Rectal smooth muscle tissue (tissue), 1 donor: ENCODE results near the gene HOXD9.

Experiments used
- H3K27ac ChIP-seq: one replicate; pipeline ENCODE4 v1.7.0; 2013; ENCODE audit warnings: low read depth, low read length, inconsistent platforms
- H3K27me3 ChIP-seq: one replicate; pipeline ENCODE4 v1.7.0; 2013; ENCODE audit warnings: low read length; ENCODE audit not compliant: control insufficient read depth, insufficient read depth
- H3K36me3 ChIP-seq: one replicate; pipeline ENCODE4 v1.7.0; 2013; ENCODE audit warnings: low read length; ENCODE audit not compliant: control insufficient read depth, insufficient read depth
- H3K4me1 ChIP-seq: one replicate; pipeline ENCODE4 v1.7.0; 2013; ENCODE audit warnings: low read length; ENCODE audit not compliant: control insufficient read depth, insufficient read depth
- H3K4me3 ChIP-seq: one replicate; pipeline ENCODE4 v1.7.0; 2013; ENCODE audit warnings: low read length
- H3K9ac ChIP-seq: one replicate; pipeline ENCODE4 v1.7.0; 2013; ENCODE audit warnings: low read length

The HOXD9 gene

DNA sequence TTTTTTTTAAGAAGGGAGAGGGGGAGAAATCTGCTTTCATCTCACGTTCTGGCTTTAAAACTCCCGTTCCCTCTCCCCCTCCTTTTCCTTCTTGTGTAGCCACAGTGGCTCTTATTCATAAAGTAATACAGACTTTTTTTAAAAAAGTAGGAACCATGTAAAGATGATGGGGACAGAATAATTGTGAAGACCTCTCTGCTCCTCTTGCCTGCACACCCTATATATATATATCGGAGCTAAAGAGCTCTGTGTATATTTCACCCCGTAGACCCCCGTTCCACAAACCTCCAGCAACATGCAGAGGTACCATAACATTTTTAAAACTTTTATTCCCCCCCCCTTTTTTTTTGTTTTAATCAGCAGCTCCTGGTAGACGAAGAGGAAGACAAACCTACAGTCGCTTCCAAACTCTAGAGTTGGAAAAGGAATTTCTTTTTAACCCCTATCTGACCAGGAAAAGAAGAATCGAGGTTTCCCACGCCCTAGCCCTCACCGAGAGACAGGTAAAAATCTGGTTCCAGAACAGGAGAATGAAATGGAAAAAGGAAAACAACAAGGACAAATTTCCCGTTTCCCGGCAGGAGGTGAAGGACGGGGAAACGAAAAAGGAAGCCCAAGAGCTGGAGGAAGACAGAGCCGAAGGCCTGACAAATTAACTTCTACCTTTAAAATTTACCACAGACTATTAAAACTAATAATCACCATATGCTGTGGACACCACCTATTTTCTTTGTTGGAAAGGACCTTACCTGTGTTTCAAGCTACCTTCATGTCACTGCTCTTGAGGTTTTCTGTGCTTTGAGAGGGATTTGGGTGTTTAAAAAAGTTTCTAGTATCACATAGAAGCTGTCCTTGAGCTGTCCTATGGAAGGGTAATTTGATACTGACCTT, 8.7 kb downstream of the HOXD9 start:
- peaks cover 5% of the 10 kb centered on the region for H3K27me3 ChIP-seq
- H3K36me3 ChIP-seq, result no peaks in the 10 kb centered on the region
- H3K4me3 ChIP-seq, result peak overlapping the region; percentile 71
- peak overlapping the region; percentile 91 for H3K27ac ChIP-seq
- H3K4me1 ChIP-seq, result peaks cover 6% of the 10 kb centered on the region
- no peak overlapping the region for H3K9ac ChIP-seq

GRCh38 chr2:176131848-176132158, 9.3 kb downstream of the HOXD9 start:
- H3K27ac ChIP-seq, result no peak overlapping the region
- no peak overlapping the region for H3K9ac ChIP-seq
- H3K27me3 ChIP-seq, result peaks cover 5% of the 10 kb centered on the region

GRCh38 chr2:176132205-176133171, 10.0 kb downstream of the HOXD9 start:
- H3K36me3 ChIP-seq, result no peaks in the 10 kb centered on the region
- peak overlapping the region; percentile 58 for H3K4me3 ChIP-seq
- H3K27me3 ChIP-seq, result peaks cover 9% of the 10 kb centered on the region
- H3K4me1 ChIP-seq, result peaks cover 6% of the 10 kb centered on the region
- H3K27ac ChIP-seq, result peak overlapping the region; percentile 29
- no peak overlapping the region for H3K9ac ChIP-seq

More at GRCh38 chr2:176131848-176132158, 9.3 kb downstream of the HOXD9 start:
- peaks cover 6% of the 10 kb centered on the region for H3K4me1 ChIP-seq
- peak overlapping the region; percentile 58 for H3K4me3 ChIP-seq
- no peaks in the 10 kb centered on the region for H3K36me3 ChIP-seq

DNA sequence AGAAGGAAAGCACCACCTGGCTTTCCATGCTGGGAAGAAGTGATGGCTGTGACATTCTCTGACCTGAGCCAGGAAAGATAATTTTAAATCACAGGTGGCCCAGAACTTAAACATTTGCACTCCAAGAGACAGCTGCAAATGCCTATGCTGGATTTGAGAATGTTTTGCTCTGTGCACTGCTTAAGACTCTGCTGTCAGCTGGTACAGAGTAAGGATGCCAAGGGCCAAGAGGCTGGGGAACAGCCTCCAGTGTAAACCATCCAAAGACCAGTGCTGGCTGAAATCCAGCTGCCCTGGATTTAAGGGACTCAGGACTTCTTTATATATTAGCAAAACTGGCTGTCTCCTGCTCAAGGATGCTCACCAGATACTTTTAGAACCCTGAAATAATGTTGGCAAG, 10.9 kb downstream of the HOXD9 start:
- Histone ChIP-seq H3K27me3 (peaks cover 9% of the 10 kb centered on the region), H3K4me1 (peaks cover 6% of the 10 kb centered on the region), H3K9ac (no peak overlapping the region), H3K4me3 (no peak overlapping the region), H3K27ac (no peak overlapping the region), H3K36me3 (no peaks in the 10 kb centered on the region)

- Histone ChIP-seq H3K36me3 (no peaks in the 10 kb centered on the region), H3K4me1 (peaks cover 6% of the 10 kb centered on the region), H3K27me3 (peaks cover 4% of the 10 kb centered on the region), H3K9ac (no peak overlapping the region), H3K27ac (no peak overlapping the region), H3K4me3 (no peak overlapping the region)
Observed at GRCh38 chr2:176134035-176134434, 11.5 kb downstream of the HOXD9 start.

DNA sequence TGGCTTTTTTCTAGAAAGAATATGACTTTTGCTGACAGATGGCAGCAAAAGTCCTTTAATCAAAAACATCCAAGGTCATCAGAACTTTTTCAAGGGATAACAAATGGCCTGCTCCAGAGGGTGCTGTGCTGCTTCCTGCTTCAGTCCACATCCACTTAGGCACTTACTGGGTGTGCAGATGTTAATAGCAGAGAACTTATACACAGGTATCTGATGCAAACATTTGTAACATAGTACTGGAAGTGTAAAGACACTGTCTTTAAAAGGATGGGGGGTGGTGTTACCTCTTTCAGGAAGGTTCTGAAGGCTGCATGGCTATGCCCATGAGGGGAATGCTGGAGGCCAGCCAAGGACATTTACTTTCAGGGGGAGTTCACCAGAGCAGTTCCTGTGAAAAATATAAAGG, 12.5 kb downstream of the HOXD9 start:
- Histone ChIP-seq H3K27ac (peak overlapping the region; percentile 86), H3K9ac (no peak overlapping the region), H3K27me3 (peaks cover 4% of the 10 kb centered on the region), H3K36me3 (no peaks in the 10 kb centered on the region), H3K4me1 (peaks cover 6% of the 10 kb centered on the region), H3K4me3 (no peak overlapping the region)

- Histone ChIP-seq H3K27ac (peak overlapping the region; percentile 86), H3K4me1 (peaks cover 2% of the 10 kb centered on the region), H3K9ac (peak overlapping the region; percentile 78), H3K27me3 (peaks cover 4% of the 10 kb centered on the region), H3K4me3 (peak overlapping the region; percentile 76), H3K36me3 (no peaks in the 10 kb centered on the region)
Observed at GRCh38 chr2:176136374-176137251, 14.1 kb downstream of the HOXD9 start.

GRCh38 chr2:176137252-176137580, 14.7 kb downstream of the HOXD9 start:
- Histone ChIP-seq H3K4me1 (peaks cover 2% of the 10 kb centered on the region), H3K27me3 (peaks cover 4% of the 10 kb centered on the region), H3K9ac (peak overlapping the region; percentile 78), H3K36me3 (no peaks in the 10 kb centered on the region), H3K4me3 (peak overlapping the region; percentile 76), H3K27ac (peak overlapping the region; percentile 86)

DNA sequence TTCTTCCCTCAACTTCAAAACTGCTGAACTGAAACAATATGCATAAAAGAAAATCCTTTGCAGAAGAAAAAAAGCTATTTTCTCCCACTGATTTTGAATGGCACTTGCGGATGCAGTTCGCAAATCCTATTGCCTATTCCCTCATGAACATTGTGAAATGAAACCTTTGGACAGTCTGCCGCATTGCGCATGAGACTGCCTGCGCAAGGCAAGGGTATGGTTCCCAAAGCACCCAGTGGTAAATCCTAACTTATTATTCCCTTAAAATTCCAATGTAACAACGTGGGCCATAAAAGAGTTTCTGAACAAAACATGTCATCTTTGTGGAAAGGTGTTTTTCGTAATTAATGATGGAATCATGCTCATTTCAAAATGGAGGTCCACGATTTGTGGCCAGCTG, 15.4 kb downstream of the HOXD9 start:
- H3K36me3 ChIP-seq, result no peaks in the 10 kb centered on the region
- peak overlapping the region; percentile 0 for H3K4me3 ChIP-seq
- no peak overlapping the region for H3K9ac ChIP-seq
- peaks cover 4% of the 10 kb centered on the region for H3K27me3 ChIP-seq
- peaks cover 2% of the 10 kb centered on the region for H3K4me1 ChIP-seq
- H3K27ac ChIP-seq, result no peak overlapping the region

DNA sequence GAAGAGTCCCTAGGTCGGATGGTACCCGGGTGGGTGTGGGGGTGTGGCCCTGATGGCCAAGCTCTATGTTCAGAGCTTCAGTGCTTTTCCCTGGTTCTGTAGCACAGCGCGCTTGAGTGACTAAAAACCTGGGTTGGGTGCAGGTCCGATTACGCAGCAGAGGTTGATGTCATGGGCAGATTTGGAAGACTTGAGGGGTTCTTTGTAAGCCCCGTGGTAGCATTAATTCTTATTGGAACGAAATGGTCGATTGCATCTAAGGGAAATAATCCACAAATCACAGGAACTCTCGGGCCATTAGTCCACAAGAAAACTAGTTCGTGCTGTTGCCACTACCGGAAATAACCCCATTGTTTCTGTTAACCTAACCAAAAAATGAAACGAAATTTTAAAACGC, 16.0 kb downstream of the HOXD9 start:
- no peaks in the 10 kb centered on the region for H3K36me3 ChIP-seq
- H3K4me1 ChIP-seq, result no peaks in the 10 kb centered on the region
- no peak overlapping the region for H3K9ac ChIP-seq
- H3K27ac ChIP-seq, result peak overlapping the region; percentile 26
- peaks cover 4% of the 10 kb centered on the region for H3K27me3 ChIP-seq
- H3K4me3 ChIP-seq, result no peak overlapping the region

- Histone ChIP-seq H3K9ac (no peak overlapping the region), H3K27me3 (peaks cover 4% of the 10 kb centered on the region), H3K4me1 (no peaks in the 10 kb centered on the region), H3K4me3 (no peak overlapping the region), H3K27ac (no peak overlapping the region), H3K36me3 (no peaks in the 10 kb centered on the region)
Observed at GRCh38 chr2:176138923-176139660, 16.6 kb downstream of the HOXD9 start.
